GM13976 (cell line): Measurements from ENCODE around the gene MAN1C1.

Experiments
- DNase-seq: peaks from one replicate; pipeline ENCODE4 v3.0.0; 2012; ENCODE audit warnings: low spot score
- in situ Hi-C: fragments of 300-500 bp; cut with MboI; formaldehyde crosslinking; loops from one replicate; pipeline ENCODE4 v1.12.0; 2022; ENCODE audit warnings: low sequenced_read_pairs, mixed read lengths, inconsistent platforms; ENCODE audit not compliant: unreplicated experiment
- TF ChIP-seq, protein P1 (sequence below): IDR thresholded peaks from 2 replicates; pipeline ENCODE4 v1.5.1; 2012; ENCODE audit warnings: borderline replicate concordance, mild to moderate bottlenecking; ENCODE audit not compliant: insufficient read depth; ENCODE audit errors: extremely low read depth, missing control alignments, control extremely low read depth

Gene MAN1C1

DNA sequence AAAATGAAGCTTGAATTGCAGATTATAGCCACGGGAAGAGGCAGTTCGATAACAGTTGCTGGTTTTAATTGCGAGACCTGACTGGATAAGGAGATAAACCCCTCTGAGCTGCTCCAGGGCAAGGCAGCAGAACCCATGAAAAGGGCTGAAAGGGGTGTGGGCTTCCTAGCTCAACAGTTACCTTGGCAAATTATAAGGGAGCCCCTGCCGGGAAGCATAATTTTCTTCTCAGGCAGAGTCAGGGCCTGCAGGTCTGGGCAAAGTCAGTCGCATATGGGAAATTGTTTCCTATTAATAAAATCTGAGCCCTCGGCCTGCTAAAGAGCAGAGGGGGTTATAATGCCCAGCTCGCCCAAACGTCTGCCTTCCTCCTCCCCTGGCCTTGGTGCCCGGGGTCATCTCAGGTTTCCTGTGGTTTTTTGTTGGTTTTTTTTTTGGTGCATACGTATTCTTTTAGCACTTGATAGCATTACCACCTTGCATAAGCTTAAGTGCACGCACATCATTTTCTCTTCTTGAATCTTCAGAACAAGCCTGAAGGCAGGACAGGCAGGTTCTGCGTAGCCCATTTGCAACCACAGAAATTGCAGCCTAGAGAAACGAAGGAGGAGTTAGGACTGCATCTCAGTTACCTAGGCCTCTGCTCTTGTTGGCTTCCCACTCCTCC is 149.5 kb downstream of the MAN1C1 start:
- no peak for DNase-seq
- in situ Hi-C loops: no loop called here
- TF ChIP-seq, protein P1, sequence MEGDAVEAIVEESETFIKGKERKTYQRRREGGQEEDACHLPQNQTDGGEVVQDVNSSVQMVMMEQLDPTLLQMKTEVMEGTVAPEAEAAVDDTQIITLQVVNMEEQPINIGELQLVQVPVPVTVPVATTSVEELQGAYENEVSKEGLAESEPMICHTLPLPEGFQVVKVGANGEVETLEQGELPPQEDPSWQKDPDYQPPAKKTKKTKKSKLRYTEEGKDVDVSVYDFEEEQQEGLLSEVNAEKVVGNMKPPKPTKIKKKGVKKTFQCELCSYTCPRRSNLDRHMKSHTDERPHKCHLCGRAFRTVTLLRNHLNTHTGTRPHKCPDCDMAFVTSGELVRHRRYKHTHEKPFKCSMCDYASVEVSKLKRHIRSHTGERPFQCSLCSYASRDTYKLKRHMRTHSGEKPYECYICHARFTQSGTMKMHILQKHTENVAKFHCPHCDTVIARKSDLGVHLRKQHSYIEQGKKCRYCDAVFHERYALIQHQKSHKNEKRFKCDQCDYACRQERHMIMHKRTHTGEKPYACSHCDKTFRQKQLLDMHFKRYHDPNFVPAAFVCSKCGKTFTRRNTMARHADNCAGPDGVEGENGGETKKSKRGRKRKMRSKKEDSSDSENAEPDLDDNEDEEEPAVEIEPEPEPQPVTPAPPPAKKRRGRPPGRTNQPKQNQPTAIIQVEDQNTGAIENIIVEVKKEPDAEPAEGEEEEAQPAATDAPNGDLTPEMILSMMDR: no peak

DNA sequence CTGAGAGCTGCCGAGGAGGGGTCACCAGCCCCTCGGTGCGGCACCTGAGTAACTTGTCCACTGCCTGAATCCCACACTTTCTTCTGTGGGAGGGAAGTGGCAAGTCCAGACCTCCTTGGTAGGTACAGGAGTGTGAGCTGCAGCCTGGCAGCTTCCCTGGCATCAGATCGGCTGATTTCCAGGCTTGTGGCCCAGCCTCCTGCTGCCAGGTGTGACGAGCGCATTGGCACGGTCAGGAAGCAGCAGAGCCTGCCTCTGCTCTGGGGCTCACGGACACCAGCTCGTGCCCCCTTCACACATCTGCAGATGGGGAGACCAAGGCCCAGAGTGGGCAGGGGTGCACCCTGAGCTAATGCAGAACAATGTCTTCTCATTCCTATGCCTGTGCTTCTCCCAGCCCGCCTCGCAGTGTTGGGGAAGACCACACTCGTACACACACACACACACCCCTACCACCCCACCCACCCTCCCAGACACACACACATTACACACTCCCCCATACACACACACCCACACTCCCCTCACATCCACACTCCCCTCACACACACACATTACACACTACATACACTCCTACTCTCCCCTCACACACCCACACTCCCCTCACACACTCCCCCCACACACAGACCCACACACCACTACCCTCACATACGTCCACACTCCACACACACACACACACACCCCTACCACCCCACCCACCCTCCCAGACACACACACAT is 150.3 kb downstream of the MAN1C1 start:
- TF ChIP-seq, protein P1: no peak
- in situ Hi-C loops: no loop called here
- no peak for DNase-seq

DNA sequence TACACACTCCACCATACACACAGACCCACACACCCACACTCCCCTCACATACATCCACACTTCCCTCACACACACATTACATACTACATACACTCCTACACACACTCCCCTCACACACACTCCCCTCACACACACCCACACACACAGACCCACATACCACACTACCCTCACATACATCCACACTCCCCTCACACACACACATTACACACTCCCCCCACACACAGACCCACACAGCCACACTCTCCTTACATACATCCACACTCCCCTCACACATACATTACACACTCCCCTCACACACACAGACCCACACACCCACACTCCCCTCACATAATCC is 150.8 kb downstream of the MAN1C1 start:
- in situ Hi-C loops: no loop called here
- TF ChIP-seq, protein P1: no peak

DNA sequence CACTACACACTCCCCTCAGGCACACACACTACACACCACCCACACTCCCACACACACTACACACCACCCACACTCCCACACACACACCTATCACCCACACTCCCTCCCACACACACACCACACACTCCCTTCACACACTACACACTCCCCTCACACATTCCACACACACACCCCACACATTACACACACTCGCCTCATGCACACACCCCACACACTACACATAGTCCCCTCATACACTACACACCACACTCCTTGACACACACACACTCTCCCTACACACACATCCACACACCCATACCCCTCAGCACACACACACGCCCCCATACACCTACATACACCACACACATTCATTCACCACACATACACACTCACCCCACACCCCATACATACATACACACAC is 152.4 kb downstream of the MAN1C1 start:
- no peak for DNase-seq
- in situ Hi-C loops: no loop called here
- TF ChIP-seq, protein P1: no peak

More for the DNA sequence above, 150.8 kb downstream of the MAN1C1 start:
- no peak for DNase-seq

DNA sequence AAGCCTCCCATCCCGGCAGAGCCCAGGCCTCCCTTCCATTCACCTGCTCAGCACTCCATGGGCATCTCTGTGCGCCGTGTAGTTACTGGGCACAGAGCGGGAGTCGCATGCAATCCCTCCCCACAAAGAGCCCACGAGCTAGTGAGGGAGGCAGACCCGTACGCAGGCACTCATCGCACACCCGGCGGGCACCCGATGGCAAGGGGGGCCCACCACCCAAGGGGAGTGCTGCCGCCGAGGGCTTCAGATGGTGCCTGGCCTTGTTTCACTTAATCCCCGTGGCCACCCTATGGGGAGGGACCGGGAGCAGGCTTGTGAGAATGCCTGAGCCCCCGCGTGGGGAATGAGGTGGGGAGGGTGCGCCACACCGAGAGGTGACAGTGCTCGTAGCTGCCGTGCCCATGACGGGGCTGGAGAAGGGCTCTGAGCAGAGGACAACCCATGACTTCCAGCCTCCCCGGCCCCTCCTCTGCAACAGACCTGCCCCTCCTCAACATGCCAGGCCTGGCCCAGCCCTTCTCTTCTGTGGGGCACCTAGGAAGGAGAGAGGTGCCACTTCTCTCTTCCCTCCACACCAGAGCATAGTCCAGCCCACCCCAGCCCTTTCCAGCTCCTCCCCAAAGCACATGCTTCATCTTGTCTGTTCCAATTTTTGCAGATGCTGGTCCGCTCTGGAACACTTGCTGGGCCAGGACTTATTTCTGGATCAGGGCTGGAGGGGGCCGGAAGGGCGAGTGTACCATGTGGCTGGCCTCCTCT is 153.2 kb downstream of the MAN1C1 start:
- no peak for DNase-seq
- in situ Hi-C loops: no loop called here

DNA sequence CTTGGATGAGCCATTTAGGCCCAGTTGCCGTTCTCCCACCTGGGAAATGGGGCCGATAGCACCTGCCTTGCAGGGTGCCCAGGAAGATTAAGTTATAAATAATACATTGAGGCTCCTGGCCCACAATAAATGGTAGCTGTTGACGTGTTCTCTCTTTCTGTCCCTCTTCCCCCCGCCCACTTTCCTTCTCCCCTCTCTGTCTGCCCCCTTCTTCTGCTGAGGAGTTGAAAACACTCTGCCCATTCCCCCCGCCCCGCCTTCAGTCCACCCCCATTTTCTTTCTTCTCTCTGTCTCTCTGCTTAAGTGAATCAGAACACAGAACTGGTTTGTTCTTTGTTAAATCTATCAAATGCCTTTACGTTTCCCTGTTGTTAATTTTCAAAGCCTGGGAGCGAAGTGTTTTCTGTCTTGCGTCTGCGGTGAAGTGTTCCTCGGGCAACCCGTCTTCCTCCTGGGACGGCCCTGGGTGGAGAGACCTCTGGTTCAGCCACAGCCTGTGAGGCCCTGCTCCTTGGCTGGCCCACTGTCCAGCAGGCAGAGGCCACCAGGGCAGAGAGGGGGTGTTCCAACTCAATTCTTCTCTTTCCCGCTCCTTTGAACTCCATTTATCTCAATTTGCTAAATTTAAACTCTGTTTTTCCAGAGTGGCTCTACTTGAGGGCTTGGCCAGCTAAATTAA is 154.1 kb downstream of the MAN1C1 start:
- DNase-seq: no peak
- in situ Hi-C loops: no loop called here
- TF ChIP-seq, protein P1: no peak

More for the DNA sequence above, 153.2 kb downstream of the MAN1C1 start:
- TF ChIP-seq, protein P1: no peak
